SK-N-SH (cell line): ENCODE data around the gene CLN3. TPM values are rescaled to one million over a fixed set of nuclear protein-coding genes. Genes with fewer than 3 reads are reported as not detected.

Source experiments
- CTCF ChIA-PET: fragments of 300-600, 350-600 bp; formaldehyde crosslinking; extraction: SDS; loops from one replicate; lab custom pipeline; 2021; lab: Yijun Ruan, JAX
- POLR2A ChIA-PET: fragments of 350-600 bp; sonication (Branson Sonifier 250); formaldehyde crosslinking; extraction: SDS; loops from one replicate; lab custom pipeline; 2020; ENCODE audit warnings: antibody characterized with exemption, inconsistent platforms; lab: Yijun Ruan, JAX
- DNase-seq: peaks from one replicate; pipeline ENCODE4 v3.0.0; 2012
- H2AFZ ChIP-seq: fragments of 200-600 bp; sonication (generic); 2 replicates; pipeline ENCODE4 v1.8.1; 2016; ENCODE audit warnings: antibody characterized with exemption, mild to moderate bottlenecking, low read depth
- H3F3A ChIP-seq: fragments of 200-600 bp; sonication (generic); replicated peaks from 2 replicates; pipeline ENCODE3; 2016; ENCODE audit warnings: antibody characterized with exemption, mild to moderate bottlenecking; ENCODE audit not compliant: insufficient read depth
- H3K27ac ChIP-seq, 2 experiments: fragments of 200-500 bp in 1 of 2; fragments of 200-600 bp in 1 of 2; sonication (Bioruptor generic) in 1 of 2; sonication (generic), shearing (Covaris generic) in 1 of 2; 2 replicates each; pipeline versions ENCODE4 v1.5.1 to v1.6.1; 2014 to 2016; ENCODE audit warnings: low read depth in 2 of 2, inconsistent platforms in 1 of 2, low read length in 1 of 2, mild to moderate bottlenecking in 1 of 2, mixed read lengths in 1 of 2
- H3K27me3 ChIP-seq: fragments of 200-600 bp; sonication (generic), shearing (Covaris generic); 2 replicates; pipeline ENCODE4 v1.6.1; 2016; ENCODE audit warnings: mixed run types; ENCODE audit not compliant: insufficient read depth
- H3K36me3 ChIP-seq, 2 experiments: fragments of 200-500 bp in 1 of 2; fragments of 200-600 bp in 1 of 2; sonication (Bioruptor generic) in 1 of 2; sonication (generic) in 1 of 2; replicated peaks in 1 of 2; 2 replicates each; pipeline versions ENCODE3 to v1.5.1; 2014 to 2016; ENCODE audit warnings: low read length in 1 of 2, mild to moderate bottlenecking in 1 of 2; ENCODE audit not compliant: insufficient read depth in 2 of 2, control insufficient read depth in 1 of 2
- H3K4me1 ChIP-seq, 2 experiments: fragments of 200-500 bp in 1 of 2; fragments of 200-600 bp in 1 of 2; sonication (Bioruptor generic) in 1 of 2; sonication (generic), shearing (Covaris generic) in 1 of 2; 2 replicates each; pipeline versions ENCODE4 v1.5.1 to v1.6.1; 2014 to 2016; ENCODE audit warnings: low read depth in 1 of 2, low read length in 1 of 2, mixed run types in 1 of 2; ENCODE audit not compliant: insufficient read depth in 2 of 2, control insufficient read depth in 1 of 2
- H3K4me2 ChIP-seq: fragments of 200-600 bp; sonication (generic), shearing (Covaris generic); 2 replicates; pipeline ENCODE4 v1.6.1; 2017; ENCODE audit warnings: mixed run types
- H3K4me3 ChIP-seq, 2 experiments: fragments of 200-500 bp in 1 of 2; fragments of 200-600 bp in 1 of 2; sonication (Bioruptor generic) in 1 of 2; sonication (generic), shearing (Covaris generic) in 1 of 2; 2 replicates each; pipeline versions ENCODE4 v1.5.1 to v1.8.1; 2014 to 2016; ENCODE audit warnings: low read depth in 2 of 2, inconsistent platforms in 1 of 2, low read length in 1 of 2, mild to moderate bottlenecking in 1 of 2, mixed read lengths in 1 of 2, moderate library complexity in 1 of 2
- H3K79me2 ChIP-seq: fragments of 200-600 bp; sonication (generic); 2 replicates; pipeline ENCODE4 v1.8.1; 2017; ENCODE audit warnings: mild to moderate bottlenecking; ENCODE audit not compliant: insufficient read depth
- H3K9ac ChIP-seq: fragments of 200-600 bp; sonication (generic); 2 replicates; pipeline ENCODE4 v1.6.1; 2017; ENCODE audit warnings: mixed run types
- H3K9me2 ChIP-seq: fragments of 200-600 bp; sonication (generic); 2 replicates; pipeline ENCODE4 v1.6.1; 2017; ENCODE audit warnings: mixed run types
- H3K9me3 ChIP-seq: fragments of 200-600 bp; sonication (generic); 2 replicates; pipeline ENCODE4 v1.6.1; 2017; ENCODE audit warnings: mixed run types, mild to moderate bottlenecking, moderate library complexity
- H4K20me1 ChIP-seq: fragments of 200-600 bp; sonication (generic); 2 replicates; pipeline ENCODE4 v1.6.1; 2017; ENCODE audit warnings: mild to moderate bottlenecking, mixed run types; ENCODE audit not compliant: insufficient read depth
- CHD2 ChIP-seq: fragments of 150-350 bp; IDR thresholded peaks from 2 replicates; pipeline ENCODE4 v1.6.1; 2018; ENCODE audit warnings: low read length; ENCODE audit not compliant: partially characterized antibody
- EZH2phosphoT487 ChIP-seq: fragments of 200-600 bp; sonication (generic); IDR thresholded peaks from 2 replicates; pipeline ENCODE4 v1.6.1; 2017; ENCODE audit warnings: low read depth, mixed run types, mild to moderate bottlenecking, antibody characterized with exemption, moderate library complexity, borderline replicate concordance
- FOXJ3 ChIP-seq: sonication (generic); formaldehyde crosslinking; IDR thresholded peaks from 2 replicates; pipeline ENCODE4 v1.5.1; 2020; ENCODE audit warnings: mild to moderate bottlenecking, missing genetic modification reagents
- GATA2 ChIP-seq: sonication (generic); formaldehyde crosslinking; IDR thresholded peaks from 2 replicates; pipeline ENCODE4 v1.5.0; 2020; ENCODE audit warnings: mild to moderate bottlenecking, missing genetic modification reagents
- JUND ChIP-seq: IDR thresholded peaks from 2 replicates; pipeline ENCODE4 v1.4.0; 2012
- MXI1 ChIP-seq: IDR thresholded peaks from 2 replicates; pipeline ENCODE4 v1.6.1; 2012; ENCODE audit warnings: mild to moderate bottlenecking, low read depth, low read length, improper control_type of control experiment
- NFIC ChIP-seq: IDR thresholded peaks from 2 replicates; pipeline ENCODE4 v1.4.0; 2012; ENCODE audit warnings: borderline replicate concordance
- NRF1 ChIP-seq: IDR thresholded peaks from 2 replicates; pipeline ENCODE4 v1.6.1; 2012; ENCODE audit warnings: low read depth, mild to moderate bottlenecking, low read length
- RAD21 ChIP-seq: IDR thresholded peaks from 2 replicates; pipeline ENCODE4 v1.6.1; 2012; ENCODE audit warnings: mild to moderate bottlenecking, low read length
- RCOR1 ChIP-seq: fragments of 150-350 bp; IDR thresholded peaks from 2 replicates; pipeline ENCODE4 v1.6.1; 2017; ENCODE audit warnings: antibody characterized with exemption, low read length
- RFX5 ChIP-seq: IDR thresholded peaks from 2 replicates; pipeline ENCODE4 v1.6.1; 2012; ENCODE audit warnings: mild to moderate bottlenecking, improper control_type of control experiment, low read length
- RXRA ChIP-seq: IDR thresholded peaks from 2 replicates; pipeline ENCODE4 v1.4.0; 2012; ENCODE audit warnings: low read depth, mild to moderate bottlenecking, borderline replicate concordance
- SIN3A ChIP-seq: IDR thresholded peaks from 2 replicates; pipeline ENCODE4 v1.6.1; 2012; ENCODE audit warnings: low read depth, mild to moderate bottlenecking, low read length, moderate library complexity, borderline replicate concordance
- YY1 ChIP-seq: IDR thresholded peaks from 2 replicates; pipeline ENCODE4 v1.4.0; 2012; ENCODE audit warnings: low read depth, mild to moderate bottlenecking
- WGBS: methylation state at CpG from one replicate; pipeline ENCODE4 v1.1.6; 2017; ENCODE audit warnings: low lambda C conversion rate; 5-methylcytosine and 5-hydroxymethylcytosine counted together
- polyA plus RNA-seq, 3 experiments: library from polyadenylated mRNA; depleted of rRNA; stranded (reverse); fragments of >200 nt; gene quantifications; 2 replicates each; pipeline ENCODE4 v1.2.3, GENCODE V29; 2012
- TF ChIP-seq, protein P1 (sequence below): fragments of 150-350 bp; IDR thresholded peaks from 2 replicates; pipeline ENCODE4 v1.6.1; 2017; ENCODE audit warnings: antibody characterized with exemption, low read length, low read depth, borderline replicate concordance
- TF ChIP-seq, protein P2 (sequence below): fragments of 150-350 bp; IDR thresholded peaks from 2 replicates; pipeline ENCODE4 v1.6.1; 2016; ENCODE audit warnings: mild to moderate bottlenecking, low read depth, low read length
- TF ChIP-seq, protein P3 (sequence below): IDR thresholded peaks from 2 replicates; pipeline ENCODE4; 2012
- TF ChIP-seq, protein P4 (sequence below): fragments of 200-600 bp; sonication (generic); IDR thresholded peaks from 2 replicates; pipeline ENCODE4 v1.6.1; 2017; ENCODE audit warnings: antibody characterized with exemption, mild to moderate bottlenecking, moderate library complexity
- TF ChIP-seq, protein P5 (sequence below): IDR thresholded peaks from 2 replicates; pipeline ENCODE4 v1.4.0; 2012; ENCODE audit warnings: low read depth

The CLN3 gene
- polyA plus RNA-seq, 1 of the 3 experiments (the other 2 are of a cell fraction): 18.5 TPM

DNA sequence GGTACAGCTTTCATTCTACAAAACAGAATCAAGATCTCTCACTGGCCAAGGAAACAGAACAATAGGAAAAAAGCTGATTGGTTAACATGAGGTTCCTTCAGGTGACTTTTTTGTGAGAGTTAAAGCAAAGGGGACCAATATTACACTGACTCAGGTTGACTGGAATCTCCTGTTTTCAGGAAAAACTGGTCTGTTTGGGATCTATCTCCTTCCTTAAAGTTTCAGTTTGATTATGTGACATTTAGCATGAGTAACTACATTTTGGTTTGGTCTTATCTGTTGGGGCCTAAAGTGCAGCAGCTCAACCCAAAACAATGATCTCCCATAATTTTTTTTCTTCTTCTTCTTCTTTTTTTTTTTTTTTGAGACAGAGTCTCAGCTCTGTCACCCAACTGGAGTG, 37.2 kb upstream of the CLN3 start (continued):
- TF ChIP-seq GATA2 (CRISPR knock-in tag) (no peak), CHD2 (no peak), RCOR1 (no peak), MXI1 (no peak)
- TF ChIP-seq, protein P1, sequence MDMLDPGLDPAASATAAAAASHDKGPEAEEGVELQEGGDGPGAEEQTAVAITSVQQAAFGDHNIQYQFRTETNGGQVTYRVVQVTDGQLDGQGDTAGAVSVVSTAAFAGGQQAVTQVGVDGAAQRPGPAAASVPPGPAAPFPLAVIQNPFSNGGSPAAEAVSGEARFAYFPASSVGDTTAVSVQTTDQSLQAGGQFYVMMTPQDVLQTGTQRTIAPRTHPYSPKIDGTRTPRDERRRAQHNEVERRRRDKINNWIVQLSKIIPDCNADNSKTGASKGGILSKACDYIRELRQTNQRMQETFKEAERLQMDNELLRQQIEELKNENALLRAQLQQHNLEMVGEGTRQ: no peak

DNA sequence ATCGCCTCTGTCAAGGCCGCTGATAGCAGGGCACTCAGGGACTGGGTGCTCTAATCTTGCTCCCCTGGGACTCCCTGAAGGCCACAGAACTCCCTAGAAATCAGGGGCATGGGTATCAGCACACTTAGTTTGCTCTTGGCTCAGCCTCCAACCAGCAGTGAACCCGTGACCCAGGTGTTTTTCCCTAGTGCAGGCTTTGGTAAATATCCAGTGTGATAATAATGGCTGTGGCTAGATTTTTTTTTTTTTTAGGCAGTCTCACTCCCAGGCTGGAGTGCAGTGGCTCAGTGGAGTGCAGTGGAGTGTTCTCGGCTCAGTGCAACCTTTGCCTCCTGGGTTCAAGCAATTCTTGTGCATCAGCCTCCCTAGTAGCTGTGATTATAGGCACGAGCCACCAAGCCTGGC, 36.6 kb upstream of the CLN3 start:
- H3K4me1 ChIP-seq: no peaks in the 10 kb centered on the region
- no peak overlapping the region for H3K4me2 ChIP-seq
- WGBS: 74% methylated on average over 3 of the region's 5 CpGs
- H3K27ac ChIP-seq: no peak overlapping the region
- DNase-seq: no peak
- H3K9me3 ChIP-seq: no peaks in the 10 kb centered on the region
- no peaks in the 10 kb centered on the region for H3K79me2 ChIP-seq
- H4K20me1 ChIP-seq: no peaks in the 10 kb centered on the region
- no peaks in the 10 kb centered on the region for H3F3A ChIP-seq
- CTCF ChIA-PET: no interaction called here
- no peak overlapping the region for H3K4me3 ChIP-seq
- no peaks in the 10 kb centered on the region for H3K36me3 ChIP-seq
- no peaks in the 10 kb centered on the region for H3K9me2 ChIP-seq
- TF ChIP-seq JUND (no peak), RFX5 (no peak), SIN3A (no peak), FOXJ3 (no peak), MXI1 (no peak), CHD2 (no peak), NRF1 (no peak), RAD21 (no peak), RXRA (no peak), RCOR1 (no peak), NFIC (no peak), YY1 (no peak), EZH2phosphoT487 (no peak)
- TF ChIP-seq, protein P2, sequence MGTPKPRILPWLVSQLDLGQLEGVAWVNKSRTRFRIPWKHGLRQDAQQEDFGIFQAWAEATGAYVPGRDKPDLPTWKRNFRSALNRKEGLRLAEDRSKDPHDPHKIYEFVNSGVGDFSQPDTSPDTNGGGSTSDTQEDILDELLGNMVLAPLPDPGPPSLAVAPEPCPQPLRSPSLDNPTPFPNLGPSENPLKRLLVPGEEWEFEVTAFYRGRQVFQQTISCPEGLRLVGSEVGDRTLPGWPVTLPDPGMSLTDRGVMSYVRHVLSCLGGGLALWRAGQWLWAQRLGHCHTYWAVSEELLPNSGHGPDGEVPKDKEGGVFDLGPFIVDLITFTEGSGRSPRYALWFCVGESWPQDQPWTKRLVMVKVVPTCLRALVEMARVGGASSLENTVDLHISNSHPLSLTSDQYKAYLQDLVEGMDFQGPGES: no peak
- TF ChIP-seq, protein P3, sequence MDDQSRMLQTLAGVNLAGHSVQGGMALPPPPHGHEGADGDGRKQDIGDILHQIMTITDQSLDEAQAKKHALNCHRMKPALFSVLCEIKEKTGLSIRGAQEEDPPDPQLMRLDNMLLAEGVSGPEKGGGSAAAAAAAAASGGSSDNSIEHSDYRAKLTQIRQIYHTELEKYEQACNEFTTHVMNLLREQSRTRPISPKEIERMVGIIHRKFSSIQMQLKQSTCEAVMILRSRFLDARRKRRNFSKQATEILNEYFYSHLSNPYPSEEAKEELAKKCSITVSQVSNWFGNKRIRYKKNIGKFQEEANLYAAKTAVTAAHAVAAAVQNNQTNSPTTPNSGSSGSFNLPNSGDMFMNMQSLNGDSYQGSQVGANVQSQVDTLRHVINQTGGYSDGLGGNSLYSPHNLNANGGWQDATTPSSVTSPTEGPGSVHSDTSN: no peak
- TF ChIP-seq, protein P4, sequence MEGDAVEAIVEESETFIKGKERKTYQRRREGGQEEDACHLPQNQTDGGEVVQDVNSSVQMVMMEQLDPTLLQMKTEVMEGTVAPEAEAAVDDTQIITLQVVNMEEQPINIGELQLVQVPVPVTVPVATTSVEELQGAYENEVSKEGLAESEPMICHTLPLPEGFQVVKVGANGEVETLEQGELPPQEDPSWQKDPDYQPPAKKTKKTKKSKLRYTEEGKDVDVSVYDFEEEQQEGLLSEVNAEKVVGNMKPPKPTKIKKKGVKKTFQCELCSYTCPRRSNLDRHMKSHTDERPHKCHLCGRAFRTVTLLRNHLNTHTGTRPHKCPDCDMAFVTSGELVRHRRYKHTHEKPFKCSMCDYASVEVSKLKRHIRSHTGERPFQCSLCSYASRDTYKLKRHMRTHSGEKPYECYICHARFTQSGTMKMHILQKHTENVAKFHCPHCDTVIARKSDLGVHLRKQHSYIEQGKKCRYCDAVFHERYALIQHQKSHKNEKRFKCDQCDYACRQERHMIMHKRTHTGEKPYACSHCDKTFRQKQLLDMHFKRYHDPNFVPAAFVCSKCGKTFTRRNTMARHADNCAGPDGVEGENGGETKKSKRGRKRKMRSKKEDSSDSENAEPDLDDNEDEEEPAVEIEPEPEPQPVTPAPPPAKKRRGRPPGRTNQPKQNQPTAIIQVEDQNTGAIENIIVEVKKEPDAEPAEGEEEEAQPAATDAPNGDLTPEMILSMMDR: no peak
- TF ChIP-seq, protein P5, sequence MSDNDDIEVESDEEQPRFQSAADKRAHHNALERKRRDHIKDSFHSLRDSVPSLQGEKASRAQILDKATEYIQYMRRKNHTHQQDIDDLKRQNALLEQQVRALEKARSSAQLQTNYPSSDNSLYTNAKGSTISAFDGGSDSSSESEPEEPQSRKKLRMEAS: no peak
- H2AFZ ChIP-seq: no peak overlapping the region
- no peaks in the 10 kb centered on the region for H3K27me3 ChIP-seq
- no peak overlapping the region for H3K9ac ChIP-seq
- POLR2A ChIA-PET: no interaction called here
